Fibroblast of gingiva (primary cell): ENCODE results near the gene NOP53.
"Not testable (repeated sequence)": the region's sequence is repeated elsewhere in the genome, so short reads cannot be mapped to it uniquely, and the experiment has no call there.

Source experiments
- DNase-seq: peaks from one replicate; pipeline ENCODE4 v3.0.0-alpha.2; 2011; ENCODE audit warnings: low read depth

Gene NOP53

DNA sequence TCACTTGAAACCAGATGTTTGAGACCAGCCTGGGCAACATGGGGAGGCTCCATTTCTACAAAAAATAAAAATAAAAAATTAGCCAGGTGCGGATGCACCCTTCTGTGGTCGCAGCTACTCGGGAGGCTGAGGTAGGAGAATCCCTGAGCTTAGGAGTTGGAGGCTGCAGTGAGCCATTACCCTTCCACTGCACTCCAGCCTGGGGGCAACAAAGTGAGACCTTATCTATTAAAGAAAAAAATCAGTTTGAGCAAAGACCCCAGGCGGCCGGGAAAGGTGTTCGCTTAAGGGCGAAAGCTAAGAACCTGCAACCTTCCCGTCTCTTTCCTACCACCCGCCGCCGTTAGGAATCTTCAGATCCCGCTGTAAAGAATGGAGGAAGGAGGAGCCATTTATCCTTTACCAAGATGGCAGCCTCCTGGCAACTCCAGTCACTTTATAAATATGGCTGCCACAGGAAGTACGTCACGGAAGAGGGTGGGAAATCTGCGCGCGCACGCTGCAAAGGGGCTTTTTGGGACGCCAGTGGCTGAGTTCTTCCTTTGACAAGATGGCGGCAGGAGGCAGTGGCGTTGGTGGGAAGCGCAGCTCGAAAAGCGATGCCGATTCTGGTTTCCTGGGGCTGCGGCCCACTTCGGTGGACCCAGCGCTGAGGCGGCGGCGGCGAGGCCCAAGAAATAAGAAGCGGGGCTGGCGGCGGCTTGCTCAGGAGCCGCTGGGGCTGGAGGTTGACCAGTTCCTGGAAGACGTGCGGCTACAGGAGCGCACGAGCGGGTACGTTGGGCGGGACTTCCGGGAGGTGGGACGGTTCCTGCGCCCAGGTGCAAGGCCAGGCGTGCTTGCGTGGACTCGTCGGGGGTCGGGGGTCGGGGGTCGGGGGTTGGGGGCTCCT lies at the start of gene NOP53:
Gene NOP53, plus strand, starts transcription at position 537 of the 892 bp plus-strand sequence. Its CDS starts 14 bp downstream, at position 551.
- DNase-seq: peak; percentile 97

DNA sequence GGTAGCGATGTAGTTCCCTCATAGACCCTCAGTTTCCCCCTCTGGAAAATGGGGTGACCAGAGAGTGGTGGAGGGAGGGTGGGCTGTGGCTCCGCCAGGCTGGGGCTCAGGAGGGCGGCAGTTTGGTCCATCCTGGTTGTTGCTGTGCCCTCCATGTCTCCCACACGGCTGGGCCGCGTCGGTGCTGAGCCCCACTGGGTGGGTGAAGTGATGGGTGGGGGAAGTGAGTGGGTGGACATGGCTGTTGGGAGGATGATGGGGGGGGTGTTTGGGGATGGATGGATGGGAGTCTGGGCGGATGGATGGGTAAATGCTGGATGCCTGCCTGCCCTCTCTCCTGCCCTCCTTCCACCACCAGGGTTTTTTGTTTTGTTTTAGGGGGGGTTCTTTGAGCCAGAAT lies 48.7 kb upstream of the NOP53 start:
- no peak for DNase-seq

DNA sequence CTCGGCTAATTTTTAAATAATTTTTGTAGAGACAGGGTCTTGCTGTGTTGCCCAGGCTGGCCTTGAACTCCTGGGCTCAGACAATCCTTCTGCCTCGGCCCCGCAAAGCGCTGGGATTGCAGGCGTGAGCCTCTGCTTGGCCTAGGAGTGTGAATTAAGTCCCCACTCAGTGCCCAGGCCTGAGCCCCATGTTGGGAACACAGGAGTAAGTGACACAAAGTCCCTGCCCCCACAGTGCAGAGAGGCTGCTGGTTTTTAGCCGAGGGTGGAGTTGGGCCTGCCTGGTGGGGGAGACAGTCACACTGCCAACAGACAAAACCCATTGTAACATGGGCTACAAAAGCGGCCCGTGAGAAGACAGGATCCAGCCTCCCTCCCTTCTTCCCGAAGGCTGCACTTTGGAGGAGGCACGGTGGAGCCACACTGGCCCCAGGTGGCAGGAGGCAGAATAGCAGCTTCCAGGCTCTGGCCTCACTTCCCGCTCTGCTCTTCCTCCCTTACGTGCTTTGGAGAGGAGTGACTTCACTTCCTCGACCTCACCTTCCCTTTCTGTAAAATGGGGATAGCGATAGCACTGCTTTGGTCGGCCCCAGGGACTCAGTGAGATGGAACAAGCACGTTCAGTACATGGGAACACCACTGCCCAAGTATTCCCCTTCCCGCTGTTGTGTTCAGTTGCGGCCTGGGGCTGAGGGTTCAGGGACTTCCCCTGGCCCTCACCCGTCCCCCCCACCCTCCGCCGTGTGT lies 47.3 kb upstream of the NOP53 start:
- peak; percentile 81 for DNase-seq

DNA sequence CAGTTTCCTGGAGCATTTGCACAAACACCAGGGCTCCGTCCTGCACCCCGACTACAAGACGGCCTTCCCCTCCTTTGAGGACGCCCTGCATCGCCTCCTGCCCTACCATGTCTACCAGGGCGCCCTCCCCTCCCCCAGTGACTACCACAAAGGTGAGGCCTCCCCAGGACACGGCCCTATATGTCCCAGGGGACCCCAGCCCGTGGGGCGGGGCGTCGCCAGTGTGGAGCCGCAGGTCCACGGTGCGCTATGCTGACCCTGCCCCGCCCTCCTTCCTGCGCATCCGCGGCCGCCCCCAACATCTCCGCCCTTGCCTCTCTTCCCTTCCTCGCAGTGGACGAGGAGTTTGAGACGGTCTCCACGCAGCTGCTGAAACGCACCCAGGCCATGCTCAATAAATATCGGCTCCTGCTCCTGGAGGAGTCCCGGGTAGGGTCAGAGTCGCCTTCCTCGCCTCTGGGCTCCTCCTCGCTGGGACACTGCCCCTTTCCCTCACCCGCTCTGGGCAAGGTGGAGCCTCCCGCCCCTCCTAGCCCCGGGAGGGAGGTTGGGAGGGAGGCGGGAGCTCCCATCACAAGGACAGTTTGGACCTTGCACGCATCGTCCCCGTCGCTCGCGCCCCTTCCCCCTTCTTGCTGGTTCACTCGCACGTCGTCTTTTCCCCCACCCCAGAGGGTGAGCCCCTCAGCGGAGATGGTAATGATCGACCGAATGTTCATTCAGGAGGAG lies 46.6 kb upstream of the NOP53 start:
- no peak for DNase-seq

DNA sequence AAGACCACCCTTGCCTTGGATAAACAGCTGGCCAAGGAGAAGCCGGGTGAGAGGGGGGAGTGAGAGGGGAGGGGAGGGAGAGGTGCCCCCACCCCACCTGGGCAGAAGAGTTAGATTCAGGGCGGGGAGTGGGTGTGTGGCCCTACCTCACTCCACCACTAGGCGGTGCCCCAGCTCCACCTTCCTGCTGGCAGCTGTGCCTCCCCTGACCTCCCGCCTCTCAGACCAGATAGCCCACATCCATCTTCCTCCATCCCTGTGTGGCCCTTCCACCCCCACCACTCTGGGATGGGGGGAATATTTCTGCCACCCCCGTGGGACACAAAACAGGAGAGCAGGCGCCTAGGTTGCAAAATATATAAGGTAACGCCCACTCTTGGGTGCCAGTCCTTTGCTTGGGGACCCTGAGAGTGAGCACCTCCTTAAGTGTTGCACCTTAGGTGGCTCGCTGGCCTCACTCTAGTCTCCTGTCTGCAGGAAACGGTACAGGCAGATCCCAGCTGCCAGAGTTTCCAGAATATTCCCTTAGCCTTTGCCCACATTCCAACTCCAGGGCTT lies 45.9 kb upstream of the NOP53 start:
- no peak for DNase-seq

DNA sequence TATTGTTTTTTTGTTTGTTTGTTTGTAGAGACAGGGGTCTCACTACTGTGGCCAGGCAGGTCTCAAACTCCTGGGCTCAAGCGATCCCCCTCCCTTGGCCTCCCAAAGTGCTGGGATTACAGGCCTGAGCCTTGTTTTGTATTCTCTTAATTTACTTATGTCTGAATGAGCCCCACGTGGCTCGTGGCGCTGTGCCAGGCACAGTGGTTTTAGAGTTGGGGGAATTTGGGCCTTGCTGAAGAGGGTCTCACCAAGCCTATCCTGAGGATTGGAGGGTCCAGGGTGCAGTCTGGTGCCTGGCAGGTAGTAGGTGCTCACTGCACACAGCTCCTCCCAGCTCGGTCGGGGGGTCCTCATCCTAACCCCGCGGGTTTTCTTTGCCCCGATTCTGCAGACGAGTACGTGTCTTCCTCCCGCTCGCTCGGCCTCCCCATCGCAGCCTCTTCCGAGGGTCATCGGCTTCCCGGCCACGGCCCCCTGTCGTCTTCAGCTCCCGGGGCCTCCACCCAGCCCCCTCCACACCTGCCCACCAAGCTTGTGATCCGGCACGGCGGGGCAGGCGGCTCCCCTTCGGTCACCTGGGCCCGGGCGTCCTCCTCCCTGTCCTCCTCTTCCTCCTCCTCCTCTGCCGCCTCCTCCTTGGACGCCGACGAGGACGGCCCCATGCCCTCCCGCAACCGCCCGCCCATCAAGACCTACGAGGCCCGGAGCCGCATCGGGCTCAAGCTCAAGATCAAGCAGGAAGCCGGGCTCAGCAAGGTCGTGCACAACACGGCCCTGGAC lies 44.2 kb upstream of the NOP53 start:
- no peak for DNase-seq

DNA sequence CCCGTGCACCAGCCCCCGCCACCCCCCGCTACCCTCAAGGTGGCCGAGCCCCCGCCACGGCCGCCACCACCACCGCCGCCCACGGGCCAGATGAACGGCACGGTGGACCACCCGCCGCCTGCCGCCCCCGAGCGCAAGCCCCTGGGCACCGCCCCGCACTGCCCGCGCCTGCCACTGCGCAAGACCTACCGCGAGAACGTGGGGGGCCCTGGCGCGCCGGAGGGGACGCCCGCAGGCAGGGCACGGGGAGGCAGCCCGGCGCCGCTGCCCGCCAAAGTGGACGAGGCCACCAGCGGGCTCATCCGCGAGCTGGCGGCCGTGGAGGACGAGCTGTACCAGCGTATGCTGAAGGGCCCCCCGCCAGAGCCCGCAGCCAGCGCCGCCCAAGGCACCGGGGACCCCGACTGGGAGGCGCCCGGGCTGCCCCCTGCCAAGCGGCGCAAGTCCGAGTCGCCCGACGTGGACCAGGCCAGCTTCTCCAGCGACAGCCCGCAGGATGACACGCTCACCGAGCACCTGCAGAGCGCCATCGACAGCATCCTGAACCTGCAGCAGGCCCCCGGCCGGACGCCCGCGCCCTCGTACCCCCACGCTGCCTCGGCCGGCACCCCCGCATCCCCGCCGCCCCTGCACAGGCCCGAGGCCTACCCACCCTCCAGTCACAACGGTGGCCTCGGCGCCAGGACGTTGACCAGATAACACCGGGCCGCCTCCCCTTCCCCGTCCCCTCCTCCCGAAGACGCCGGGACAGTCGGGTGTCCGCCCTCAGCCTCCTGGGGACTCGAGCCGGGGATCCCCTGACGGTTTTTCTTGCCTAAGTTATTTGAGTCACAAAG lies 43.4 kb upstream of the NOP53 start:
- DNase-seq: no peak

DNA sequence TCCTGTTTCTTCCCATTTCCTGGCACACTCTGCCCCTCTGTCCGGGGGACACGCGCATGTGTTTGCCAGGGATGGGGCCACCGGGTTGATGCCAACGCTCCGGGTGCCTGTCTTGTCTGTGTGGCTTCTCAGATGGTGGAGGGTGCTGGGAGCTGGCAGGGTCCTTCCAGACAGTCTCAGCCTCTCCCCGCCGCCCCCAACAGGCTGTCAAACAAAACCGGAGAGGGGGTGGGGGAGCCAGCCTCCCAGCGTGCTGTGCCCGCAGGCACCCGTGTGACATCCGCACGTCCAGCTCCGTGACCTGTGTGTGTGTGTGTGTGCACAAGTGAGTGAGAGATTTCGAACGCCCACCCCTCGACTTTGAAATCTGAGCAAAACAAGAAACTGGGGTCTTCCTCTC lies 42.7 kb upstream of the NOP53 start:
- no peak for DNase-seq

DNA sequence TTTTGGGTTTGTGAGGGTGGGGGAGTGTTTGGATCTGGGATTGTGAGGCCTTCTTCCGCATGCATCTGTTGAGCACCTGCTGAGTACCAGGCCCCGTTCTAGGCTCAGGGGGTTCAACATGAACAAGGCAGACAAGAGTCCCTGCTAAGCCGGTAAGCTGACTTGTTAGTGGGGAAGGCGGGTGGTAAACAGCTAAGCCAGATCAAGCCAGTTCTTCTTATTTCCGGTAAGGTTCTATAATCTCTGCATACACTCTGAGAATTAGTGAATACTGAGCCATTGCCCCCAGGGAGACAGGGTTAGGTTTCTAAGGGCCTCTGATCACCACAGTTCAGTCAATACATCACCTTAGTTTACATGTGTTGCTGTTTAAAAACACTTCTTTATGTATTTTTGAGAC lies 42.0 kb upstream of the NOP53 start:
- DNase-seq: no peak

DNA sequence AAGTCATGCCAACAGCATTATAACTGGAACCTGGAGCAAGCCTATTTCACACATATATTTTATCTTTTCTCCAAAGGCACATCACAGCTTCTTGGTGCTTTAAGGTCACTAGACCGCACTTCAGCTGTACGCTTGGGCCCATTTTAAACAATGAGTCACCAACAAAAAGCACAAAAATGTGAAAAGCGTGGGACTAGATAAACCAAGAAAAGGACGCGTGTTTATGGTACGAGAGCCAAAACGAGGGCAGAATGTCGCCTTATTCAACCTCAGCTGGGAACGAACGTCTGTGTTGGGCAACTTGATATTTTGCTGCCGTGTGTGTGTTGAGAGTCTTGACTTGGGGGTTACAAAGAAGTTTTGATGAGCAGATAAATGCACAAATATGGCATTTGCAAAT lies 41.3 kb upstream of the NOP53 start:
- DNase-seq: peak; percentile 83

DNA sequence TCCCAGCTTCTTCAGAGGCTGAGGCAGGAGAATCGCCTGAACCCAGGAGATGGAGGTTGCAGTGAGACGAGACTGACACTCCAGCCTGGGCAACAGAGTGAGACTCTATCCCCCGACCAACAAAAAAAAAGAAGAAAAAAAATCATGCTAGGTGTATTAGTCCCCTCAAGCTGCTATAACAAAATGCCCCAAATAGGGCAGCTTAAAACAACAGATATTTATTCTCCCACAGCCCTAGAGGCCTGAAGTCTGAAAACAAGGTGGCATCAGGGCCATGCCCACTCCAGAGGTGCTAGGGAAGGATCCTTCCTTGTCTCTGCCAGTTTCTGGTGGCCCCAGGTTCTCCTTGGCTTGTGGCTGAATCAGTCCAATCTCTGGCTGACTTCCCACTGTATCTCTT lies 40.7 kb upstream of the NOP53 start:
- no peak for DNase-seq

DNA sequence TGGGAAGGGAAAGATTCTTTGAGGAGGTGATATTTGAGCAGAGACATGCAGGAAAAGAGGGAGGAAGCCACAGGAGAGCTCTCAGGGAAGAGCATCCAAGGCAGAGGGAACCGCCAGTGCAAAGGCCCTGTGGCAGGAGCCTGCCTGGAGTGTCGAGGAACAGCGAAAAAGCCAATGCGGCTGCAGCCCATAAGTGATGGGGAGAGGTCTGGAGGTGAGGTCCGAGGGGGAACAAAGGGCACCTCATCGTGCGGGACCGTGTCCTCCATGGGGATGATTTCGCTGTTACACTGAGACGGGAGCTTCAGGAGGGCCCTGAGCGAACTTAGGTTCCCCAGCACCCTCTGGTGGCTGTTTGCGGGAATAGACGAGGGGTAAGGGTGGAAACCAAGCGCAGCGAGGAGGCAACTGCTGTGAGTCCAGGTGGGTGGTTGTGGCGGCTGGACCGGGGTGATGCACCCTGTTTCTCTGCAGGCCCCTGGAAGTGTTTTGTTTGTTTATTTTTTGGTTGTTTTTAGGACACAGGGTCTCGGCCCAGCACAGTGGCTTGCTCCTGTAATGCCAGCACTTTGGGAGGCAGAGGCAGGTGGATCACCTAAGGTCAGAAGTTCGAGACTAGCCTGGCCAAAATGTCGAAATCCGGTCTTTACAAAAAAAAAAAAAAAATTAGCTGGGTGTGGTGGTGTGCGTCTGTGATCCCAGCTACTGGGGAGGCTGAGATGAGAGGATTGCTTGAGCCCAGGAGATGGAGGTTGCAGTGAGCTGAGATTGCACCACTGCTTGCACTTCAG lies 38.0 kb upstream of the NOP53 start:
- peak; percentile 63 for DNase-seq

DNA sequence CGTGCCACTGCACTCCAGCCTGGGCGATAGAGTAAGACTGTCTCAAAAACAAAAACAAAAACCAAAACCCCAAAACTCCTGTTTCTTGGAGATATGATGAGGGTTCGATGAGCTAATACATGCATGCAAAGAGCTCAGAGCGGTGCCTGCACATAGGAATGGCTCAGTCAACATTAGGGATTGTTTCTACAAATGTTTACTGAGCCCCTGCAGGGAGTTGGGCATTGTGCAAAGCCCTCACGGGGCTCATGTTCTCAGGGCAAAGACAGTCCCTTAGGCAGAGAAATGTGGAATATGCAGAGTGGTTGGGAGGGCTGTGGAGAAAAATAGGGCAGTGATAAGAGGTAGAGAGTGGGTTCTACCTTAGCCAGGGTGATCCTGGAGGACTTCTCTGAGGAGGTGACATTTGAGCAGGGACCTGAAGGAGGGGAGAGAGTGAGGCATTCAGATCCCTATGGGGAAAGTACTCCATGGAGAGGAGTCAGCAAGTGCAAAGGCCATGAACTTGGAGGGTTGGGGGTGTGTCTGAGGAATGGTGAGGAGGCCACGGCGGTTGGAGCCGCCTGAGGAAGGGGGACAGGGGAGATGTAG lies 33.6 kb upstream of the NOP53 start:
- no peak for DNase-seq

DNA sequence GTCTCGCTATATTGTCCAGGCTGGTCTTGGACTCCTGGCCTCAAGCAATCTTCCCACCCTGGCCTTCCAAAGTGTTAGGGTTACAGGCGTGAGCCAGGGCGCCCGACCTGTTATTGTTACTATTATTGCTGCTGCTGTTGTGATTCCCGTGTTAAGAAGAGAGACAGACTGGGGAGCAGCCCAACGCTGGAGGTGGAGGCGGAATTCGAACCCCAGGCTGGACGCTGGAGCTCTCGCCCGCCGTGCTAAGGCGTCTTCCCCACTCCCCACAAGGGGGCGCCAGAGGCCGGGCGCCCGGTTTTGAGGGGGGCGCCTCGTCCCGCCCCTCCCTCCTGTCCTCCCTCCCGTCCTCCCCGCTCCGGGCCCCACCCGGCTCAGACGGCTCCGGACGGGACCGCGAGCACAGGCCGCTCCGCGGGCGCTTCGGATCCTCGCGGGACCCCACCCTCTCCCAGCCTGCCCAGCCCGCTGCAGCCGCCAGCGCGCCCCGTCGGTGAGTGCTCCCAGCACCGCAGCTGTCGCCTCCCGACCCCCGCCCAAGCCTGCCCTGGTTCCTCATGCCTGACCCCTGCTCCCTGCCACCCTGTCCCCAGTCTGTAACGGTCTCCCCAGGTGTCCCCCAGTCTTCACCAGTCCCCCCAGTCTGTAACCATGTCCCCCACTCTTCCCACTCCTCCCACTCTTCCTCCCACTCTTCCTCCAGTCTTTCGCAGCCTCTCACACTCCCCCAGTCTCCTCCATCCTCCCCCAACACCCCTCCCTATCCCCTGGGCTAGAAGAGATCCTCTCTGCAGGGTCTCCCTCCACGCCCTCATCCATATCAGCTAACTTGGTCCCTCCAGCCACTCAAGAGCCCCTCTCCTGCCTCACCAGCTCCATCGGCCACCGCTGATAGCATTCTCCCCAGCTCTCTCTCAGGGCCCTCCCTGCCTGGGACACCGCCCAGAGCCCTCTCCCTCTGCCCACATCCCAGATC lies 32.0 kb upstream of the NOP53 start, which contains the start of gene EHD2:
Gene EHD2, plus strand, starts transcription at position 377 of the 976 bp plus-strand sequence. CDS start 3,191 bp downstream, outside the sequence.
- DNase-seq: peak; percentile 84

DNA sequence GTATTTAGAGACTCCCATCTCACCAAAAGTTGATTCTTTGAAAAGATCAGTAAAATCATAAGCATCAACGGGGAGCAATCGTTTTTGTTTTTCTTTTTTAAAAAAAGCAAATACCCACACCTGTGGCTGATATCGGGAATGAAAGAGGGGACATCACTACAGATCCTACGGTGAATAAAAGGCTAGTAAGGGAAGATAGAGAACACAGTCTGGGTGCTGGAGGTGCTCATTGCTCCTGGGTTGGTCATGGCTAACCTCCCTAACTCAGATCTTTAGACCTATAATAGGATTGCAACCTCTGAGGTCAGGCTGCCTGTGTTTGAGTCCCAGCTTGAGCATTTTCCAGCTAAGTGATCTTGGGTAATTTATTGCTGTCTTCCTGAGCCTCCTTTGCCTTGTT lies 31.0 kb upstream of the NOP53 start:
- no peak for DNase-seq

DNA sequence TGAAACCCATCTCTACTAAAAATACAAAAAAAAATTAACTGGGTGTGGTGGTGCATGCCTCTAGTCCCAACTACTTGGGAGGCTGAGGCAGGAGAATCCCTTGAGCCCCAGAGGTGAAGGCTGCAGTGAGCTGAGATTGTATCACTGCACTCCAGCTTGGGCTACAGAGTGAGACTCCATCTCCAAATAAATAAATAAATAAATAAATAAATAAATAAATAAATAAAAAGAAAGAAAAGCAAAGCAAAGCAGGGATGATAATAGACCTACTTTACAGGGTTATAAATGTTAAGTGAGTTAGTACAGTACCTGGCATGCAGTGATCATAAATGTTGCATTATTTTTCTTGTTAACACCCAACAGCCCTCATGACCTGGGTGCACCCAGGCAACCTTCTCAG lies 30.5 kb upstream of the NOP53 start:
- not testable (repeated sequence) for DNase-seq

DNA sequence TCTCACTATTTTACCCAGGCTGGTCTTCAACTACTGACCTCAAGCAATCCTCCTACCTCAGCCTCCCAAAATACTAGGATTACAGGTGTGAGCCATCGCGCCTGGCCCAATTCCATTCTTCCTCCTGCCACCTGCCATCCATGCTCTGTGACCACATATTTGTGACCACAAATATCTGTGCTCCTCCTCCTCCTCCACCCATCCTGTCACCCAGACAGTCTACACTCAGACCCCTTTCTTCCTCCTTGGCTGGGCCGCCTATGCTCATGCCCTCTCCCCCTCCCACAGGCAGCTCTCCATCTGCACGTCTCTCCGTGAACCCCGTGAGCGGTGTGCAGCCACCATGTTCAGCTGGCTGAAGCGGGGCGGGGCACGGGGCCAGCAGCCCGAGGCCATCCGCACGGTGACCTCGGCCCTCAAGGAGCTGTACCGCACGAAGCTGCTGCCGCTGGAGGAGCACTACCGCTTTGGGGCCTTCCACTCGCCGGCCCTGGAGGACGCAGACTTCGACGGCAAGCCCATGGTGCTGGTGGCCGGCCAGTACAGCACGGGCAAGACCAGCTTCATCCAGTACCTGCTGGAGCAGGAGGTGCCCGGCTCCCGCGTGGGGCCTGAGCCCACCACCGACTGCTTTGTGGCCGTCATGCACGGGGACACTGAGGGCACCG lies 28.9 kb upstream of the NOP53 start:
- no peak for DNase-seq
